Tibial nerve (tissue), 4 donors: ENCODE measurements around the gene OR2AP1.

ENCODE experiments used
- EP300 ChIP-seq, 2 donors: sonication (generic); formaldehyde crosslinking; IDR thresholded peaks; one replicate each; pipeline ENCODE4 v1.6.1; 2017; ENCODE audit warnings: antibody characterized with exemption in 2 of 2, mild to moderate bottlenecking in 1 of 2
- POLR2A ChIP-seq, 2 donors: fragments of 450-650 bp; IDR thresholded peaks; one replicate each; pipeline ENCODE4 v1.6.1; 2017; ENCODE audit warnings: antibody characterized with exemption in 2 of 2, mild to moderate bottlenecking in 2 of 2, moderate library complexity in 2 of 2
- TF ChIP-seq, protein P1 (sequence below), 5 experiments: fragments of 200-600 bp in 3 of 5; fragments of 450-650 bp in 2 of 5; sonication (generic) in 3 of 5; IDR thresholded peaks; one replicate each; pipeline ENCODE4 v1.5.1; 2016 to 2019; ENCODE audit warnings: antibody characterized with exemption in 5 of 5, mild to moderate bottlenecking in 3 of 5, moderate library complexity in 2 of 5

DNA sequence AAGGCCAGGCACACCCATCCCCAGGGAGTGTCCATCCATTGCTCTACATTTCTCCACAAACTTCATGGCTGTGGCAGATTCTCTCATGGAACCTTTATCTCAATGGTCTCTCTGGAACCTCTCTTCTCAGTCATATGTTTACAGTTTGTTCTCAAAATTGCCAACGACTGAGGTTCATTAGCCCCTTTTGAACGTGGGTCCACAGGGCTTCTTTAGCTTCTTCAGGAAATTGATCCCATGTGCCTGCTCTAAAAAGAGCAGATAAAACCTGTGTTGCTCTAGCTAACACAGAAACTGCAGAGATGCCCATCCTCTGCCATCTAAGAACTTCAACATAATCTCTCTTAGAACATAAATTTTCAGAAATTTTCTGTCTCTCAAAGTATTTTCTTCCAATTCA is 23.0 kb upstream of the OR2AP1 start, which contains the start of gene OR6C4:
- TF ChIP-seq, protein P1, sequence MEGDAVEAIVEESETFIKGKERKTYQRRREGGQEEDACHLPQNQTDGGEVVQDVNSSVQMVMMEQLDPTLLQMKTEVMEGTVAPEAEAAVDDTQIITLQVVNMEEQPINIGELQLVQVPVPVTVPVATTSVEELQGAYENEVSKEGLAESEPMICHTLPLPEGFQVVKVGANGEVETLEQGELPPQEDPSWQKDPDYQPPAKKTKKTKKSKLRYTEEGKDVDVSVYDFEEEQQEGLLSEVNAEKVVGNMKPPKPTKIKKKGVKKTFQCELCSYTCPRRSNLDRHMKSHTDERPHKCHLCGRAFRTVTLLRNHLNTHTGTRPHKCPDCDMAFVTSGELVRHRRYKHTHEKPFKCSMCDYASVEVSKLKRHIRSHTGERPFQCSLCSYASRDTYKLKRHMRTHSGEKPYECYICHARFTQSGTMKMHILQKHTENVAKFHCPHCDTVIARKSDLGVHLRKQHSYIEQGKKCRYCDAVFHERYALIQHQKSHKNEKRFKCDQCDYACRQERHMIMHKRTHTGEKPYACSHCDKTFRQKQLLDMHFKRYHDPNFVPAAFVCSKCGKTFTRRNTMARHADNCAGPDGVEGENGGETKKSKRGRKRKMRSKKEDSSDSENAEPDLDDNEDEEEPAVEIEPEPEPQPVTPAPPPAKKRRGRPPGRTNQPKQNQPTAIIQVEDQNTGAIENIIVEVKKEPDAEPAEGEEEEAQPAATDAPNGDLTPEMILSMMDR (IDR thresholded peaks at IDR 0.05), result no peak
- no peak for TF ChIP-seq EP300 (IDR thresholded peaks at IDR 0.05)
- TF ChIP-seq POLR2A (IDR thresholded peaks at IDR 0.05), result no peak
